Measurements from ENCODE around the gene SGK1. TPM values are rescaled to one million over a fixed set of nuclear protein-coding genes. Genes with fewer than 3 reads are reported as not detected.
"Not testable (repeated sequence)": the region's sequence is repeated elsewhere in the genome, so short reads cannot be mapped to it uniquely, and the experiment has no call there.

Gene SGK1
- polyA plus RNA-seq, 1 of the 3 experiments (the other 2 are of a cell fraction), result 440 TPM

DNA sequence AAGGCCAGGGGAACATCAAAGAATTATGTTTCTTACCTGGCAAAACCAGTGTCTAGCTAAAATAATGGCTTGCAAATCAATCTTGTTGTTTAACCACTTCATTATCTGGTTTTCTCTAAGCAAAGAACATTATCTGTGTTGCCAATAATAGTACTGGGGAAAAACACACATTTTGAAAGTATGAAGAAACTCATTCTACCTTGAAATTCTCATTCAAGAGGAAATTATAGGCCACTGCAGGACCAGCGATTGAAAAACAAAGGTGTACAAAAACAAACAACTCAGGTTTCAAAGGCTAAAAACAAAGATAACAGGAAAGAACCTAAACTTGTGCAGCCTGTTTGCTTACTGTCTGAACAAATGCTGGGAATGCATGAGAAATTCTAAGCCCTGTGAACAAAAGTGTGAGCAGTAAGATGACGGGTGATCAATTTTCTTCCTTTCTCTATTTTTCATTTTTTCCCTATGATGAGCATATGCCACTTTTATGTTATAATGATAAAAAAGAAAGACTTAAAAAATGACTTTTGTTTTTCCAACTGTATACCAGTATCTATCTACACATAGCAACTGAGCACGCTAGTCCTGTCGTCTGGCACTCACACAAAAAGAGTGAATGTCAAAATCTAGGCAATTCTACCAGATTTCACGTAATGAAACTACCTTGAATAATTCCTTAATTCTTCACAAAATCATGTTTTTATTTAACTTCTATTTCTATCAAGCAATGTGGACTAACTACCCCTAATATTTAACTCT lies 117.9 kb downstream of the SGK1 start:
- no peak overlapping the region for H3K9ac ChIP-seq
- no peaks in the 10 kb centered on the region for H3K27me3 ChIP-seq (ENCODE audit: insufficient read depth)
- H3K4me2 ChIP-seq, result no peak overlapping the region
- ChIA-PET CTCF (no interaction called here), POLR2A (no interaction called here)
- H3K27ac ChIP-seq (ENCODE audit: low read depth in 2 of 2, low read length in 1 of 2), result no peak overlapping the region
- DNase-seq, result no peak
- no peaks in the 10 kb centered on the region for H3K9me2 ChIP-seq
- no peaks in the 10 kb centered on the region for H3F3A ChIP-seq (replicated peaks; ENCODE audit: insufficient read depth)
- H2AFZ ChIP-seq (ENCODE audit: low read depth), result no peak overlapping the region
- no peaks in the 10 kb centered on the region for H3K79me2 ChIP-seq (ENCODE audit: insufficient read depth)
- no peaks in the 10 kb centered on the region for H3K4me1 ChIP-seq (ENCODE audit: control insufficient read depth in 1 of 2, insufficient read depth in 2 of 2, low read depth in 1 of 2, low read length in 1 of 2)
- no peaks in the 10 kb centered on the region for H4K20me1 ChIP-seq (ENCODE audit: insufficient read depth)
- WGBS (ENCODE audit: low lambda C conversion rate), result 93% methylated on average over 5 of the region's 5 CpGs
- H3K4me3 ChIP-seq (ENCODE audit: low read depth in 2 of 2, low read length in 1 of 2), result no peak overlapping the region
- H3K9me3 ChIP-seq, result no peaks in the 10 kb centered on the region
- no peaks in the 10 kb centered on the region for H3K36me3 ChIP-seq (replicated peaks in 1 of 2; ENCODE audit: control insufficient read depth in 1 of 2, insufficient read depth in 2 of 2, low read length in 1 of 2)
- TF ChIP-seq MEF2A (IDR thresholded peaks at IDR 0.05; ENCODE audit: borderline replicate concordance, low read depth), result no peak

DNA sequence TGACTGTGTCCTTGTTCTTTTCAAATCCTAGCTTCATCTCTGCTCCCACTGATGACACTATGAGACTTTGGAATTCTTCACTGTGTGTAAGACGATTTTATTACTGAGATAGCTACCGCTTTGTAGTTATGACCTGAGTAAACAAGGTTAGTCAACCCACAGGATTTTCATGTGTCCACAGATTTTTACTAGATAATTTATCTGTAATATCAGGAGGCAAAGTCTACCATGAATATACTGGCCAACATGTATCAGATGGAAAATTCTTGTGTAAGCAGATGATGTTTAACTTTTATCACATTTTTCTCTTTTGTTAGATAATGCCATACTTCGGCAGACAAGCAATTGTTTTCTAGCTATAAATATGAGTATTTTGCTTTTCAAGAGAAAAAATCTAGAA lies 119.8 kb downstream of the SGK1 start:
- CTCF ChIA-PET, result interaction anchor here (0.8 to 1.7 kb wide), 3 partner anchors 19 to 742 kb away, joined by 3 to 7 read pairs (median 3); no protein-coding TSS in a partner anchor
- Histone ChIP-seq H3K9me3 (no peaks in the 10 kb centered on the region), H3K4me1 (ENCODE audit: control insufficient read depth in 1 of 2, insufficient read depth in 2 of 2, low read depth in 1 of 2, low read length in 1 of 2) (no peaks in the 10 kb centered on the region; a peak in 1 of 4 replicates), H3K4me2 (no peak overlapping the region), H3F3A (replicated peaks; ENCODE audit: insufficient read depth) (no peaks in the 10 kb centered on the region), H3K36me3 (replicated peaks in 1 of 2; ENCODE audit: control insufficient read depth in 1 of 2, insufficient read depth in 2 of 2, low read length in 1 of 2) (no peaks in the 10 kb centered on the region), H4K20me1 (ENCODE audit: insufficient read depth) (no peaks in the 10 kb centered on the region), H3K27ac (ENCODE audit: low read depth in 2 of 2, low read length in 1 of 2) (no peak overlapping the region), H3K4me3 (ENCODE audit: low read depth in 2 of 2, low read length in 1 of 2) (no peak overlapping the region), H3K9ac (no peak overlapping the region), H3K9me2 (no peaks in the 10 kb centered on the region), H2AFZ (ENCODE audit: low read depth) (no peak overlapping the region; the same call in 1 of the 2 replicates), H3K27me3 (ENCODE audit: insufficient read depth) (no peaks in the 10 kb centered on the region), H3K79me2 (ENCODE audit: insufficient read depth) (no peaks in the 10 kb centered on the region)
- 86% methylated on average over 3 of the region's 3 CpGs for WGBS (ENCODE audit: low lambda C conversion rate)
- POLR2A ChIA-PET, result no interaction called here
- TF ChIP-seq, protein P1, sequence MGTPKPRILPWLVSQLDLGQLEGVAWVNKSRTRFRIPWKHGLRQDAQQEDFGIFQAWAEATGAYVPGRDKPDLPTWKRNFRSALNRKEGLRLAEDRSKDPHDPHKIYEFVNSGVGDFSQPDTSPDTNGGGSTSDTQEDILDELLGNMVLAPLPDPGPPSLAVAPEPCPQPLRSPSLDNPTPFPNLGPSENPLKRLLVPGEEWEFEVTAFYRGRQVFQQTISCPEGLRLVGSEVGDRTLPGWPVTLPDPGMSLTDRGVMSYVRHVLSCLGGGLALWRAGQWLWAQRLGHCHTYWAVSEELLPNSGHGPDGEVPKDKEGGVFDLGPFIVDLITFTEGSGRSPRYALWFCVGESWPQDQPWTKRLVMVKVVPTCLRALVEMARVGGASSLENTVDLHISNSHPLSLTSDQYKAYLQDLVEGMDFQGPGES (IDR thresholded peaks at IDR 0.05; ENCODE audit: low read depth, low read length), result no peak
- TF ChIP-seq SIN3A (IDR thresholded peaks at IDR 0.05; ENCODE audit: borderline replicate concordance, low read depth, low read length) (no peak), CHD2 (IDR thresholded peaks at IDR 0.05; ENCODE audit: low read length, partially characterized antibody) (no peak), TAF1 (IDR thresholded peaks at IDR 0.05; ENCODE audit: borderline replicate concordance, low read depth, low read length) (no peak), MAX (IDR thresholded peaks at IDR 0.05; ENCODE audit: low read depth) (no peak)
- DNase-seq, result no peak

DNA sequence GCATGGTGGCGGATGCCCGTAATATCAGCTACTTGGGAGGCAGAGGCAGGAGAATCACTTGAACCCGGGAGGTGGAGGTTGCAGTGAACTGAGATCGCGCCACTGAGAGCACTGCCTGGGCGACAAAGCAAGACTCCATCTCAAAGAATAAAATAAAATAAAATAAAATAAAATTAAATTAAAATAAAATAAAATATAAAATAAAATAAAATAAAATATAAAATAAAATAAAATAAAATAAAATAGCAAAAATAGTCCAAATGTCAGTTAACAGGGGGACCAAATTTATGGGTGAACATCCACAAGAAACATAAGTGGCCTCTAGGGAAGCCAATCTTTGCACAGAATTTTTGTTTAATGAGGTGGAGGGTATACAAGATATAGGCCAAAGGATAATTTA lies 120.2 kb downstream of the SGK1 start:
- H3K9me2 ChIP-seq; H3K9me3 ChIP-seq; H3K4me2 ChIP-seq; H3K9ac ChIP-seq; H3K79me2 ChIP-seq (ENCODE audit: insufficient read depth); H3K36me3 ChIP-seq (replicated peaks in 1 of 2; ENCODE audit: control insufficient read depth in 1 of 2, insufficient read depth in 2 of 2, low read length in 1 of 2); H3K4me1 ChIP-seq (ENCODE audit: control insufficient read depth in 1 of 2, insufficient read depth in 2 of 2, low read depth in 1 of 2, low read length in 1 of 2); H3F3A ChIP-seq (replicated peaks; ENCODE audit: insufficient read depth); H4K20me1 ChIP-seq (ENCODE audit: insufficient read depth); DNase-seq; POLR2A ChIA-PET; H3K4me3 ChIP-seq (ENCODE audit: low read depth in 2 of 2, low read length in 1 of 2); H3K27ac ChIP-seq (ENCODE audit: low read depth in 2 of 2, low read length in 1 of 2); H3K27me3 ChIP-seq (ENCODE audit: insufficient read depth); H2AFZ ChIP-seq (ENCODE audit: low read depth): not testable (repeated sequence)
- WGBS (ENCODE audit: low lambda C conversion rate), result 84% methylated on average over 6 of the region's 6 CpGs
- CTCF ChIA-PET, result interaction anchor here (1.1 to 1.7 kb wide), 2 partner anchors 19 to 743 kb away, joined by 3 to 7 read pairs; no protein-coding TSS in a partner anchor

Data from SK-N-SH (cell line).